Duodenal mucosa (tissue), 2 donors: ENCODE results near the gene RTN1.

ENCODE experiments used
- H3K27ac ChIP-seq: one replicate; pipeline ENCODE4 v1.7.0; 2013; ENCODE audit warnings: low read depth, low read length
- H3K27me3 ChIP-seq, 2 donors: one replicate each; pipeline ENCODE4 v1.7.0; 2013; ENCODE audit warnings: low read length in 2 of 2, control low read depth in 1 of 2; ENCODE audit not compliant: insufficient read depth in 2 of 2, control insufficient read depth in 1 of 2
- H3K36me3 ChIP-seq, 2 donors: one replicate each; pipeline ENCODE4 v1.7.0; 2013; ENCODE audit warnings: low read length in 2 of 2, control low read depth in 1 of 2; ENCODE audit not compliant: insufficient read depth in 2 of 2, control insufficient read depth in 1 of 2
- H3K4me1 ChIP-seq, 2 donors: one replicate each; pipeline ENCODE4 v1.7.0; 2013; ENCODE audit warnings: low read length in 2 of 2, control low read depth in 1 of 2; ENCODE audit not compliant: insufficient read depth in 2 of 2, control insufficient read depth in 1 of 2
- H3K4me3 ChIP-seq, 2 donors: one replicate each; pipeline ENCODE4 v1.7.0; 2013; ENCODE audit warnings: low read length in 2 of 2, low read depth in 1 of 2
- H3K9ac ChIP-seq, 2 donors: one replicate each; pipeline ENCODE4 v1.7.0; 2013; ENCODE audit warnings: low read length in 2 of 2, low read depth in 1 of 2
- H3K9me3 ChIP-seq, 2 donors: one replicate each; pipeline ENCODE4 v1.7.0; 2013; ENCODE audit warnings: low read length in 2 of 2, control low read depth in 1 of 2; ENCODE audit not compliant: control insufficient read depth in 1 of 2

RTN1 gene

DNA sequence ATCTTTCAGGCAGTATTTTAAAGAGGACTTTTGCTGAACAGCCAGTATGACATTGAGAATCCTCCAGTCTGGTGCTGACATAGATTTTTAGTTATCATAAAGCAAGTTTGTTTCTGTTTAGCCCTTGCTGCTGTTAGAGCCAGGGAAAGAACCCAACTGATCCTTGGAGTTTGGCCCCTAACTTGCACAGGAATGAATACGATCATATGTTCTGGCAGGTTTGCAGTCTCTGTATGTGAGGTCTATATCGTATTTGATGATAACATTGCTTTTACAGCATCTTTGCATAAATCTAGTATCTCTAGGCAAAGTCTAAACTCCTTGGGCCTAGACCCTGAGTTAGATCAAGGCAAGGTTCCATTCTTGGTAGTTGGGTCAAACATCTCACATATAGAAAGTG, 289.7 kb downstream of the RTN1 start:
- Histone ChIP-seq H3K4me3 (no peak overlapping the region), H3K4me1 (peaks cover 10% of the 10 kb centered on the region in 2 donors), H3K9ac (no peak overlapping the region), H3K27me3 (no peaks in the 10 kb centered on the region), H3K27ac (no peak overlapping the region), H3K9me3 (no peaks in the 10 kb centered on the region), H3K36me3 (no peaks in the 10 kb centered on the region)

DNA sequence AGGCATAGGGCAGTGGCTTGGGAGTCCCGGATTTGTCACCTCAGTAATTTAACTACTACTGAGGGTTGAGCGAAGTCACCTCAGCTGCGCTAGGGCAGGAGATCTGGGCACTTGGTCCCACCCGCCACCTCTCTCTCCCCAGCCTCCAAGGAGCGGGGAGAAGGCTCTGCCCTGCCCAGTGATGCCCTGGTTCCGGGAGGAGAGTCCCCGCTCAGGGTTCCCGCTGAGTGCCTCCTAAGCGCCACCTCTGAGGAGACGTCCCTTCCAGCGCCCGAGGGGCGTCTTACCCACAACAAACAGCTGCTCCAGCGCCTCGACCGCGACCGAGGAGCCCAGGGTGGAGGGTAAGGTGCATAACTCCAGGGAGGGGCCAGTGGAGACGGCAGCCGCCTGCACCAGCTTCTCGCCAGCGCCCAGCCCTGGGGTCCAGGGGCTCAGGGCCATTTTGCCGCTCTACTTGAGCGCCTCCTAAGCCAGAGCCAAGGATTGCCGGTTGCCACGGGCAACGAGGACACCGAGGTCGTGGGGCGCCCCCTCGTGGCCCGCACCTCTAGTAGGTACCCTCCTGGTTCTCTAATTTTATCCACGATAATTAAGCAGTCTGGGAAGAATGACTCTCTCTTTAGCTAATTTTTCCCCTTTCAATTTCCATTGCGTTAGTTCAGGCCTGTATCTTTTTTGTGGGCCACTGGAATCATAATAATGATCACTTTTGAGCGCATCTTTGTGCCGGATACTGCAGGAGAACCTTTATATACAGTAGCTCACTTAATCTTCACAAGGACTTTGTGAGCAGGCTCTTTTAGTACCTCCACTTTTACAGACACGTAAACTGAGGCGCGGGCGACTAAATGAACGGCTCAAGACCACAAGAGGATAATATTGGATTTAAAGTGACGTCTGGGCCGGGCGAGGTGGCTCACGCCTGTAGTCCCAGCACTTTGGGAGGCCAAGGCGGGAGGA, 294.0 kb downstream of the RTN1 start, which contains the start of gene CCDC175:
CCDC175 (minus strand) TSS at position 481 of the 963 bp plus-strand sequence; CDS start at position 444, 37 bp downstream.
- H3K27ac ChIP-seq = no peak within 1 kb of the TSS
- peaks cover 10% of the 10 kb centered on the region in 2 donors for H3K4me1 ChIP-seq
- H3K9ac ChIP-seq = peak within 1 kb of the TSS in 1 of 2 donors; percentile 51
- H3K36me3 ChIP-seq = no peaks in the 10 kb centered on the region
- peak within 1 kb of the TSS; percentile 73 to 79 for H3K4me3 ChIP-seq
- no peaks in the 10 kb centered on the region for H3K27me3 ChIP-seq
- H3K9me3 ChIP-seq = no peaks in the 10 kb centered on the region

DNA sequence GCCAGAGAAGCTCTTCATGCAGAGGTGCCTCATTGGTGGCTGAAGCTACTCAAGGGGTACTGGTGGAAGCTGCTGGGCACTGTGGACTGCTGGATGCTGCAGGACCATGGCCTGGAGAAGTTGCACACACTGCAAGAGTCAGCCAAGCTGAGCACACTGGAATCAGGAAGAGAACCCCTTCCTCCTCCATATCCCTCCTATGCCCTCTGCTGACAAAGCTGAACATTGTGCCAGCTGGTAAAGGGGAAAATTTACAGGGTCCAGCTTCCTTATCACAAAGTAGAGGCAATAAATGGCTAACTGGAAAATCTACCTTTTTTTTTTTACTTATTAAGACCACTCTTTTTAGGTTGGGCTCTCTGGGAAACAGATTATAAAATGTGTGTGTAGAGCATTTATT, 300.5 kb downstream of the RTN1 start:
- Histone ChIP-seq H3K36me3 (no peaks in the 10 kb centered on the region), H3K27ac (no peak overlapping the region)

DNA sequence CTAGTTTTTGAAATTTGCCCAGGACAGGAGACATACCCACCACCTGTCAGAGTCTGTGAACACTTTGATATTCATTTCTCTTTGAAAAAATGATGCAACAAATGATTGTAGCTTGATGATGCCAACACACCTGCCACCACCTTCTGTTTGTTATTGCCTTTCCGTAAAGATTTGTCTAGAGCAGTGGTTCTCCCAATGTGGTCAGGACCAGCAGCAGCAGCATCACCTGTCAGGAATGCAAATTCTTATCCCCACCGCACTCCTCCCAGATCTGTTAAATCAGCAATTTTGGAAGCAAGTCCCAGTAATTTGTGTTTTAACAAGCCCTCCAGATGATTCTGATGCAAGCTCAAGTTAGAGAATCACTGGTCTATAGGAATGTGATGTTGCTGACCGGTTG, 303.9 kb downstream of the RTN1 start:
- Histone ChIP-seq H3K27me3 (no peaks in the 10 kb centered on the region), H3K4me1 (peaks cover 8 to 19% of the 10 kb centered on the region in 2 donors), H3K36me3 (no peaks in the 10 kb centered on the region), H3K4me3 (no peak overlapping the region), H3K9ac (no peak overlapping the region), H3K9me3 (no peaks in the 10 kb centered on the region), H3K27ac (no peak overlapping the region)

More for the DNA sequence above, 300.5 kb downstream of the RTN1 start:
- Histone ChIP-seq H3K4me3 (no peak overlapping the region), H3K27me3 (no peaks in the 10 kb centered on the region), H3K9me3 (no peaks in the 10 kb centered on the region), H3K9ac (no peak overlapping the region), H3K4me1 (peaks cover under 1 to 8% of the 10 kb centered on the region in 2 donors)

DNA sequence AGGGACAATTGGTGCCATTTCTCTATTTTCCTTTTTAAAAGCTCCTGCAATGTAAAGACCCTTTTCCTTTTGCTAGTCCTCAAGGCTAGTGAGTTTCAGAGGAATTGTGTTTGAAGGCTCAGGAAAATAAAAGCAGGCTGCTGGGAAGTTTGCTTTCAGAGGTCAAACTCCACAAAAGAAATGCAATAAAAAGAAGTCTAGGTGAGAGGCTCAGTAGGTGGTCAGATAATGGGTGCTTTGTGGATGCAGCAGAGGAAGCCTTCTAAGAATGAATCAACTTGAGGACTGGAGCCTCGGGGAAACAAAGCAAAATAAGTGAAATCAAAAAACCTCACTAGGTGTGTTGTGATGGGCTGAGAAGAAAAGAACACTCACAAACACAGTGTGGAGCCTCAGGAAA, 304.3 kb downstream of the RTN1 start:
- H3K27me3 ChIP-seq = no peaks in the 10 kb centered on the region
- no peak overlapping the region for H3K27ac ChIP-seq
- no peak overlapping the region for H3K4me3 ChIP-seq
- no peaks in the 10 kb centered on the region for H3K9me3 ChIP-seq
- no peak overlapping the region for H3K9ac ChIP-seq
- no peaks in the 10 kb centered on the region for H3K36me3 ChIP-seq
- H3K4me1 ChIP-seq = peaks cover 8 to 19% of the 10 kb centered on the region in 2 donors

DNA sequence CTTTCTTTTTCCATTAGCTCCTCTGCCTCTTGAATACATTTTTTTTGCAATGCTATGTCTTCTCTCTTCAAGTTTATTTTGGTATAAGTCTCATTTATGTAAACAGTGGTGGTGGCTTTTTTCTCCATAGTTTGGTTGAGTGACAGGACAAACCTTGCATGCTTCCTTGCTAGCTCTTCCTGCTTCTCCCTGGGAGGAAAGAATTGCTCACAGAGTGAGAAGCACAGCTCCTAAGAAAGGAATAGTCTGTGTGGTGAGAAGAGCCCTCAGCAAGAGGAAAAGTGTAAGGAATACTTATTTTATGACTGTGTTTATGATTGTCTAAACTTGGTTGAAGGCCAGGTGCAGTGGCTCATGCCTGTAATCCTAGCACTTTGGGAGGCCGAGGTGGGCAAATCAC, 305.5 kb downstream of the RTN1 start:
- Histone ChIP-seq H3K27ac (no peak overlapping the region), H3K4me1 (peaks cover 8 to 19% of the 10 kb centered on the region in 2 donors), H3K9ac (no peak overlapping the region), H3K27me3 (no peaks in the 10 kb centered on the region), H3K4me3 (no peak overlapping the region), H3K9me3 (no peaks in the 10 kb centered on the region), H3K36me3 (no peaks in the 10 kb centered on the region)

DNA sequence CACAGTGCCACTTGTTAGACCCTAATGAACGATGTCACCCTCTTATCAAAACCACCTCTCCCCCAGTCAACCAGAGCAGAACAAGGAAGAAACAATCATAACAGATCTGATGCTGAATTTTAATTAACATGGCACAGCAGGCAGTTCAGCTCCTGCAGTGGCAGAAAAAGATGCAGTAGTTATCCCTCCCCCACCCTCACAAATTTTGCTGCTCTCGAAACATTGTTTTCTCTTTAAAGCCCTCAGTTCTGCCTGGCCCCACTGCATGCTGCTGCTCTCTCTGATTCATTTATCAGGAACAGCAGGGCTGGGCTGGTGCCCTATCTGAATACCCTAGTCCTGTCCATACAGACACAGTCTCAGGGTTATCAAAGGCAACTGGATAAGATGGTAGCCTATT, 306.2 kb downstream of the RTN1 start:
- Histone ChIP-seq H3K36me3 (no peaks in the 10 kb centered on the region), H3K4me3 (no peak overlapping the region), H3K27ac (no peak overlapping the region), H3K9me3 (no peaks in the 10 kb centered on the region), H3K27me3 (no peaks in the 10 kb centered on the region), H3K4me1 (peaks cover 8 to 19% of the 10 kb centered on the region in 2 donors), H3K9ac (no peak overlapping the region)

DNA sequence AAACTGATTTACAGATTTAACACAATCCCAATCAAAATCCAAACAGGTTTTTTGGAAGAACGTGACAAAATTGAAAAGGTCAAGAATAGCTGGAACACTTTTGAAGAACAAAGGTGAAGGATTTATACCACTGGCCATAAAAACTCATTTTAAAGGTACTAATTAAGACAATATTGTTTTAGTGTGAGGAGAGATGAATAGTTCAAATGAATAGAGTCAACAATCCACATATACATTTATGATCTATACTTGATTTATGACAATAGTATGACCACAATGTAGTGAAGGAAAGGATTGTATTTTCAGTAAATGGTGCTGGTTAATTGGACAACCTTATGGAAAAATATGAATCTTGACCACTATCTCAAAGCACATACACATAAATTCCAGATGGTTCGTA, 323.3 kb downstream of the RTN1 start:
- Histone ChIP-seq H3K4me1 (no peaks in the 10 kb centered on the region), H3K27me3 (no peaks in the 10 kb centered on the region), H3K9ac (no peak overlapping the region)

More for the DNA sequence above, 323.3 kb downstream of the RTN1 start:
- Histone ChIP-seq H3K4me3 (no peak overlapping the region), H3K9me3 (peaks cover 0 to 4% of the 10 kb centered on the region in 2 donors), H3K36me3 (no peaks in the 10 kb centered on the region), H3K27ac (no peak overlapping the region)
